Hepatocyte (in vitro differentiated cells): ENCODE data around the gene ADGRD1. TPM values are rescaled to one million over a fixed set of nuclear protein-coding genes. Genes with fewer than 3 reads are reported as not detected.
A peak's percentile ranks its signal among the peaks of the same experiment; 100 is the strongest.

Source experiments
- DNase-seq: peaks from one replicate; pipeline ENCODE4 v3.0.0-alpha.2; 2016; ENCODE audit warnings: low spot score
- H2AFZ ChIP-seq: fragments of 200-600 bp; sonication (generic); 2 replicates; pipeline ENCODE4 v1.6.0; 2016; ENCODE audit warnings: antibody characterized with exemption, mild to moderate bottlenecking
- H3K27ac ChIP-seq: fragments of 200-600 bp; sonication (generic); 2 replicates; pipeline ENCODE4 v1.5.1; 2016; ENCODE audit warnings: mild to moderate bottlenecking
- H3K27me3 ChIP-seq: fragments of 200-600 bp; sonication (generic); 2 replicates; pipeline ENCODE4 v1.6.1; 2016
- H3K36me3 ChIP-seq: fragments of 200-600 bp; sonication (generic); replicated peaks from 2 replicates; pipeline ENCODE4 v1.5.1; 2016; ENCODE audit warnings: low read depth; ENCODE audit not compliant: insufficient read depth
- H3K4me1 ChIP-seq: fragments of 200-600 bp; sonication (generic); 2 replicates; pipeline ENCODE4 v1.5.1; 2016; ENCODE audit warnings: mild to moderate bottlenecking, moderate library complexity; ENCODE audit not compliant: insufficient read depth
- H3K4me2 ChIP-seq: fragments of 200-600 bp; sonication (generic); 2 replicates; pipeline ENCODE4 v1.6.0; 2016
- H3K4me3 ChIP-seq: fragments of 200-600 bp; sonication (generic); 2 replicates; pipeline ENCODE4 v1.5.1; 2016; ENCODE audit warnings: mild to moderate bottlenecking
- H3K79me2 ChIP-seq: fragments of 200-600 bp; sonication (generic); 2 replicates; pipeline ENCODE4 v1.6.0; 2017; ENCODE audit warnings: mild to moderate bottlenecking
- H3K9me2 ChIP-seq: fragments of 200-600 bp; sonication (generic); replicated peaks from 2 replicates; pipeline ENCODE4 v1.6.0; 2017; ENCODE audit warnings: mild to moderate bottlenecking; ENCODE audit not compliant: insufficient read depth
- H3K9me3 ChIP-seq: fragments of 200-600 bp; sonication (generic); 2 replicates; pipeline ENCODE4 v1.5.1; 2016; ENCODE audit warnings: low read depth, mild to moderate bottlenecking
- H4K20me1 ChIP-seq: fragments of 200-600 bp; sonication (generic); 2 replicates; pipeline ENCODE4 v1.6.0; 2016; ENCODE audit warnings: mild to moderate bottlenecking; ENCODE audit not compliant: insufficient read depth, poor library complexity, severe bottlenecking
- CTCF ChIP-seq: fragments of 200-600 bp; sonication (generic); IDR thresholded peaks from 2 replicates; pipeline ENCODE4 v1.5.1; 2016; ENCODE audit warnings: antibody characterized with exemption, mild to moderate bottlenecking; ENCODE audit not compliant: poor library complexity
- EZH2 ChIP-seq: fragments of 200-600 bp; sonication (generic); IDR thresholded peaks from 2 replicates; pipeline ENCODE4 v1.6.1; 2016; ENCODE audit warnings: antibody characterized with exemption, mild to moderate bottlenecking, borderline replicate concordance
- EZH2phosphoT487 ChIP-seq: fragments of 200-600 bp; sonication (generic); IDR thresholded peaks from one replicate; pipeline ENCODE4 v1.6.1; 2018; ENCODE audit warnings: antibody characterized with exemption, mild to moderate bottlenecking, low read depth, moderate library complexity; ENCODE audit not compliant: unreplicated experiment, severe bottlenecking
- WGBS: methylation state at CpG from one replicate; pipeline ENCODE4 v1.1.6; 2016; ENCODE audit warnings: low lambda C conversion rate; ENCODE audit errors: missing lambda C conversion rate; 5-methylcytosine and 5-hydroxymethylcytosine counted together
- polyA plus RNA-seq: library from polyadenylated mRNA; unstranded; fragments of >200 nt; fragmentation: Nextera tagmentation; extraction: Ambion mirVana; gene quantifications from 2 replicates; pipeline ENCODE4 v1.2.1, GENCODE V29; 2016
- total RNA-seq: library from RNA; depleted of rRNA; stranded (reverse); fragments of >200 nt; gene quantifications from 2 replicates; pipeline ENCODE4 v1.2.3, GENCODE V29; 2014

The ADGRD1 gene
- total and polyA plus RNA-seq, 2 experiments from 2014 or later, result 18.1 to 18.5 TPM

GRCh38 chr12:131009595-131010395, 56.1 kb downstream of the ADGRD1 start:
- DNase-seq, result no peak
- Histone ChIP-seq H3K27ac (no peak overlapping the region), H3K4me3 (no peak overlapping the region), H3K4me1 (peaks cover 22% of the 10 kb centered on the region), H2AFZ (no peak overlapping the region), H3K79me2 (no peaks in the 10 kb centered on the region), H3K36me3 (no peaks in the 10 kb centered on the region), H3K9me3 (no peaks in the 10 kb centered on the region), H3K4me2 (no peak overlapping the region), H3K27me3 (no peaks in the 10 kb centered on the region), H4K20me1 (no peaks in the 10 kb centered on the region), H3K9me2 (no peaks in the 10 kb centered on the region)
- 90% methylated on average over 21 of the region's 21 CpGs for WGBS
- TF ChIP-seq CTCF, result no peak
- no peak for TF ChIP-seq EZH2
- no peak for TF ChIP-seq EZH2phosphoT487

- H3K36me3 ChIP-seq, result no peaks in the 10 kb centered on the region
- no peak overlapping the region for H3K4me2 ChIP-seq
- no peaks in the 10 kb centered on the region for H3K9me2 ChIP-seq
- no peak overlapping the region for H3K4me3 ChIP-seq
- no peaks in the 10 kb centered on the region for H3K9me3 ChIP-seq
- no peaks in the 10 kb centered on the region for H3K27me3 ChIP-seq
- WGBS, result 89% methylated on average over 17 of the region's 18 CpGs
- no peaks in the 10 kb centered on the region for H4K20me1 ChIP-seq
- no peaks in the 10 kb centered on the region for H3K79me2 ChIP-seq
- no peak overlapping the region for H3K27ac ChIP-seq
- DNase-seq, result no peak
- peaks cover 22% of the 10 kb centered on the region for H3K4me1 ChIP-seq
- no peak overlapping the region for H2AFZ ChIP-seq
- TF ChIP-seq EZH2phosphoT487, result no peak
- TF ChIP-seq CTCF, result no peak
- no peak for TF ChIP-seq EZH2
Measured at GRCh38 chr12:131010396-131011131, 56.9 kb downstream of the ADGRD1 start.

GRCh38 chr12:131011165-131012079, 57.7 kb downstream of the ADGRD1 start:
- Histone ChIP-seq H3K4me3 (no peak overlapping the region), H4K20me1 (no peaks in the 10 kb centered on the region), H3K4me2 (no peak overlapping the region), H3K79me2 (no peaks in the 10 kb centered on the region), H3K36me3 (no peaks in the 10 kb centered on the region), H3K9me3 (no peaks in the 10 kb centered on the region), H3K4me1 (peaks cover 19% of the 10 kb centered on the region), H3K27ac (peak overlapping the region; percentile 45), H3K27me3 (no peaks in the 10 kb centered on the region), H3K9me2 (no peaks in the 10 kb centered on the region), H2AFZ (no peak overlapping the region)
- no peak for DNase-seq
- TF ChIP-seq EZH2phosphoT487 (no peak), CTCF (no peak), EZH2 (no peak)
- 89% methylated on average over 40 of the region's 40 CpGs for WGBS
